K562 (cell line): ENCODE data around the gene RECQL5. TPM values are rescaled to one million over a fixed set of nuclear protein-coding genes. Genes with fewer than 3 reads are reported as not detected.

Source experiments
- FOXJ2 ChIP-seq: fragments of 200-800 bp; sonication (Bioruptor generic); IDR thresholded peaks from 2 replicates; pipeline ENCODE4 v1.6.1; 2016; ENCODE audit warnings: missing genetic modification characterization, missing compliant biosample characterization
- IRF2 ChIP-seq: sonication (generic); formaldehyde crosslinking; IDR thresholded peaks from 2 replicates; pipeline ENCODE4 v1.8.1; 2022; ENCODE audit warnings: mild to moderate bottlenecking, missing genetic modification reagents
- MEF2D ChIP-seq: conservative IDR thresholded peaks from 2 replicates; pipeline ENCODE4 v1.6.1; 2016; ENCODE audit warnings: low read depth, missing genetic modification characterization, missing compliant biosample characterization
- RNF219 ChIP-seq: fragments of 250-450 bp; sonication (Bioruptor Pico); IDR thresholded peaks from 2 replicates; pipeline ENCODE4 v1.5.0; 2022; ENCODE audit warnings: mild to moderate bottlenecking
- TAL1 ChIP-seq: fragments of 450-650 bp; IDR thresholded peaks from 2 replicates; pipeline ENCODE4 v1.6.1; 2016; ENCODE audit warnings: mild to moderate bottlenecking
- ZNF449 ChIP-seq: fragments of 250-450 bp; sonication (Bioruptor Pico); IDR thresholded peaks from 2 replicates; pipeline ENCODE4 v1.8.0; 2022; ENCODE audit warnings: moderate library complexity, mild to moderate bottlenecking, inconsistent platforms
- ZNF518B ChIP-seq: fragments of 250-450 bp; sonication (Bioruptor Pico); IDR thresholded peaks from 2 replicates; pipeline ENCODE4 v1.5.0; 2021; ENCODE audit warnings: mild to moderate bottlenecking, moderate library complexity
- polyA plus RNA-seq, 8 experiments: library from polyadenylated mRNA; depleted of rRNA in 4 of 8; stranded (reverse) in 5 of 8; unstranded in 3 of 8; fragments of >200 nt; fragmentation: Nextera tagmentation in 2 of 8; fragmentation: Illumina TruSeq in 1 of 8; extraction: Ambion mirVana in 2 of 8; extraction: Trizol in 1 of 8; gene quantifications; 2 replicates each; pipeline versions ENCODE4 v1.2.1 to v1.2.3, GENCODE V29; 2011 to 2014; ENCODE audit warnings: inconsistent platforms in 1 of 8, missing spikeins in 1 of 8
- total RNA-seq, 7 experiments: library from RNA; depleted of rRNA in 6 of 7; stranded (reverse); fragments of >200 nt in 6 of 7; fragmentation: Illumina TruSeq in 2 of 7; extraction: Trizol in 2 of 7; gene quantifications; 2 replicates each; pipeline versions ENCODE4 v1.2.1 to v1.2.3, GENCODE V29; 2011 to 2021; ENCODE audit warnings: low replicate concordance in 1 of 7

Gene RECQL5
- total and polyA plus RNA-seq, 9 of the 15 experiments (the other 6 are each of a cell fraction or from before 2014, with no cell fraction given): 4.1 to 34.8 (median 16.4) TPM

GRCh38 chr17:75661531-75661930, 5.4 kb downstream of the RECQL5 start (continued):
- no peak for TF ChIP-seq RNF219
- TF ChIP-seq ZNF518B (CRISPR knock-in tag): no peak
- no peak for TF ChIP-seq TAL1
- TF ChIP-seq ZNF449: no peak
- no peak for TF ChIP-seq FOXJ2 (tag)
- no peak for TF ChIP-seq MEF2D (tag)
- no peak for TF ChIP-seq IRF2 (CRISPR knock-in tag)
- TF ChIP-seq, all 486 proteins: peak for 0
